ENCODE measurements around the gene FCGR3A.
"Not testable (repeated sequence)": the region's sequence is repeated elsewhere in the genome, so short reads cannot be mapped to it uniquely, and the experiment has no call there.

The FCGR3A gene

GRCh38 chr1:161560960-161561715 lies 11.5 kb upstream of the FCGR3A start:
- not testable (repeated sequence) for H3K9me3 ChIP-seq (ENCODE audit: insufficient read depth, low read length); H3K27ac ChIP-seq (ENCODE audit: low read length); H3K27me3 ChIP-seq (ENCODE audit: low read depth, low read length); H2AFZ ChIP-seq (ENCODE audit: low read depth, low read length); H3K36me3 ChIP-seq (replicated peaks; ENCODE audit: low read depth, low read length); H3K9ac ChIP-seq (ENCODE audit: low read length); H3K79me2 ChIP-seq (ENCODE audit: low read length); H4K20me1 ChIP-seq (ENCODE audit: insufficient read depth, low read length)
- TF ChIP-seq CTCF (IDR thresholded peaks at IDR 0.05; ENCODE audit: low read depth, low read length), result 0 out of 2 replicates have a peak, but pooled peaks have one; percentile 6
- Histone ChIP-seq H3K4me1 (ENCODE audit: low read length) (peaks cover 15% of the 10 kb centered on the region), H3K4me2 (ENCODE audit: low read length) (peak overlapping the region; percentile 41), H3K4me3 (ENCODE audit: low read length) (peak overlapping the region; percentile 30)

- not testable (repeated sequence) for H3K4me2 ChIP-seq (ENCODE audit: low read length); H3K79me2 ChIP-seq (ENCODE audit: low read length); H3K27me3 ChIP-seq (ENCODE audit: low read depth, low read length); H3K4me3 ChIP-seq (ENCODE audit: low read length); H3K9me3 ChIP-seq (ENCODE audit: insufficient read depth, low read length); H3K36me3 ChIP-seq (replicated peaks; ENCODE audit: low read depth, low read length); H4K20me1 ChIP-seq (ENCODE audit: insufficient read depth, low read length); H3K9ac ChIP-seq (ENCODE audit: low read length); H3K27ac ChIP-seq (ENCODE audit: low read length)
- Histone ChIP-seq H2AFZ (ENCODE audit: low read depth, low read length) (0 out of 2 replicates have a peak overlapping the region, but pooled peaks have one; percentile 15), H3K4me1 (ENCODE audit: low read length) (peaks cover 18% of the 10 kb centered on the region)
These were observed 8.2 kb upstream of the FCGR3A start for GRCh38 chr1:161557506-161558450.

- H3K79me2 ChIP-seq (ENCODE audit: low read length); H3K27ac ChIP-seq (ENCODE audit: low read length); H3K9ac ChIP-seq (ENCODE audit: low read length); H2AFZ ChIP-seq (ENCODE audit: low read depth, low read length); H3K27me3 ChIP-seq (ENCODE audit: low read depth, low read length); H3K36me3 ChIP-seq (replicated peaks; ENCODE audit: low read depth, low read length); H4K20me1 ChIP-seq (ENCODE audit: insufficient read depth, low read length); H3K4me3 ChIP-seq (ENCODE audit: low read length); H3K9me3 ChIP-seq (ENCODE audit: insufficient read depth, low read length); H3K4me2 ChIP-seq (ENCODE audit: low read length): not testable (repeated sequence)
- peaks cover 18% of the 10 kb centered on the region for H3K4me1 ChIP-seq (ENCODE audit: low read length)
These were observed 7.4 kb upstream of the FCGR3A start for GRCh38 chr1:161556990-161557389.

- not testable (repeated sequence) for H3K4me2 ChIP-seq (ENCODE audit: low read length); H3K36me3 ChIP-seq (replicated peaks; ENCODE audit: low read depth, low read length)
These were observed 6.5 kb upstream of the FCGR3A start for GRCh38 chr1:161556143-161556542.

DNA sequence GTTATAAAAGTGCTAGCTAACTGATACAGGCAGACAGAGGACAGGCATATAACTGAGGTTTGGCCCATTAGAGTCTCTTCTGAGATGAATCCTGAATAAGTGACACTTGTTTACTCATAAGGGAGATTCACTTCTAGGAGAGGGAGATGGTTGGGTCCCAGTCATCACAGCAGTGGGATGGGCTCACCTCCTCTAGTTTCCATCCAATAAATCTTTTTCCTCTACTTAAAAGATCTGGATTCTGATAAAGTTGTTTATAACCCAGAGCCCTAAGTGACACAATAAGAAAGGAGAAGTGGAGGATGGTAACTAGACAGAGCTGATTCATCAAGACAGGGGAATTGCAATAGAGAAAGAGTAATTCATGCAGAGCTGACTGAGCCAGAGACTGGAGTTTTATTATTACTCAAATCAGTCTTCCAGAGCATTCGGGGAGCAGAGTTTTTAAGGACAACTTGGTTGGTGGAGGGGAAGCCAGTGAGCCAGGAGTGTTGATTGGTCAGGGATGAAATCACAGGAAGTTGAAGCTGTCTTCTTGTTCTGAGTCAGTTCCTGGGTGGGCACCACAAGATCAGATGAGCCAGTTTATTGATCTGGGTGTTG lies 5.3 kb upstream of the FCGR3A start:
- not testable (repeated sequence) for H3K4me2 ChIP-seq (ENCODE audit: low read length); H3K79me2 ChIP-seq (ENCODE audit: low read length); H2AFZ ChIP-seq (ENCODE audit: low read depth, low read length); H3K4me3 ChIP-seq (ENCODE audit: low read length); H4K20me1 ChIP-seq (ENCODE audit: insufficient read depth, low read length); H3K27me3 ChIP-seq (ENCODE audit: low read depth, low read length); H3K27ac ChIP-seq (ENCODE audit: low read length); H3K36me3 ChIP-seq (replicated peaks; ENCODE audit: low read depth, low read length); H3K9ac ChIP-seq (ENCODE audit: low read length); H3K4me1 ChIP-seq (ENCODE audit: low read length); H3K9me3 ChIP-seq (ENCODE audit: insufficient read depth, low read length)

More at GRCh38 chr1:161556143-161556542, 6.5 kb upstream of the FCGR3A start:
- not testable (repeated sequence) for H3K9ac ChIP-seq (ENCODE audit: low read length); H3K79me2 ChIP-seq (ENCODE audit: low read length); H3K27ac ChIP-seq (ENCODE audit: low read length); H3K4me3 ChIP-seq (ENCODE audit: low read length); H4K20me1 ChIP-seq (ENCODE audit: insufficient read depth, low read length); H3K27me3 ChIP-seq (ENCODE audit: low read depth, low read length); H2AFZ ChIP-seq (ENCODE audit: low read depth, low read length); H3K9me3 ChIP-seq (ENCODE audit: insufficient read depth, low read length)
- H3K4me1 ChIP-seq (ENCODE audit: low read length), result peaks cover 11% of the 10 kb centered on the region

- H3K36me3 ChIP-seq (replicated peaks; ENCODE audit: low read depth, low read length); H3K4me1 ChIP-seq (ENCODE audit: low read length); H4K20me1 ChIP-seq (ENCODE audit: insufficient read depth, low read length); H3K27me3 ChIP-seq (ENCODE audit: low read depth, low read length); H3K4me2 ChIP-seq (ENCODE audit: low read length); H3K4me3 ChIP-seq (ENCODE audit: low read length); H3K79me2 ChIP-seq (ENCODE audit: low read length); H3K9ac ChIP-seq (ENCODE audit: low read length); H2AFZ ChIP-seq (ENCODE audit: low read depth, low read length); H3K27ac ChIP-seq (ENCODE audit: low read length); H3K9me3 ChIP-seq (ENCODE audit: insufficient read depth, low read length): not testable (repeated sequence)
These were observed 4.7 kb upstream of the FCGR3A start for GRCh38 chr1:161554340-161554739.

- H3K36me3 ChIP-seq (replicated peaks; ENCODE audit: low read depth, low read length); H4K20me1 ChIP-seq (ENCODE audit: insufficient read depth, low read length); H3K27me3 ChIP-seq (ENCODE audit: low read depth, low read length); H2AFZ ChIP-seq (ENCODE audit: low read depth, low read length); H3K79me2 ChIP-seq (ENCODE audit: low read length); H3K4me1 ChIP-seq (ENCODE audit: low read length); H3K27ac ChIP-seq (ENCODE audit: low read length); H3K9ac ChIP-seq (ENCODE audit: low read length); H3K4me2 ChIP-seq (ENCODE audit: low read length); H3K4me3 ChIP-seq (ENCODE audit: low read length); H3K9me3 ChIP-seq (ENCODE audit: insufficient read depth, low read length): not testable (repeated sequence)
These were observed 4.0 kb upstream of the FCGR3A start for GRCh38 chr1:161553631-161554030.

GRCh38 chr1:161550942-161551341 lies 1.3 kb upstream of the FCGR3A start:
- not testable (repeated sequence) for H3K79me2 ChIP-seq (ENCODE audit: low read length); H3K4me3 ChIP-seq (ENCODE audit: low read length); H3K4me1 ChIP-seq (ENCODE audit: low read length); H3K27me3 ChIP-seq (ENCODE audit: low read depth, low read length); H4K20me1 ChIP-seq (ENCODE audit: insufficient read depth, low read length); H3K9me3 ChIP-seq (ENCODE audit: insufficient read depth, low read length); H3K27ac ChIP-seq (ENCODE audit: low read length); H3K4me2 ChIP-seq (ENCODE audit: low read length); H3K36me3 ChIP-seq (replicated peaks; ENCODE audit: low read depth, low read length); H2AFZ ChIP-seq (ENCODE audit: low read depth, low read length); H3K9ac ChIP-seq (ENCODE audit: low read length)
